K562 (cell line): ENCODE data around the gene TOX3. TPM values are rescaled to one million over a fixed set of nuclear protein-coding genes. Genes with fewer than 3 reads are reported as not detected.

Experiments used
- ATAC-seq: fragments of 200-7000 bp; cut with Tn5 transposase; 3 replicates; pipeline ENCODE4 v1.9.1; 2020; ENCODE audit warnings: moderate library complexity
- BruUV-seq: library from RNA; stranded (reverse); fragments of 400-500 nt; replicated peaks from 2 replicates; lab custom pipeline; 2021; lab: Mats Ljungman, UMichigan
- CTCF ChIA-PET: fragments of 300-600 bp; formaldehyde crosslinking; extraction: SDS; loops from one replicate; lab custom pipeline; 2021; ENCODE audit warnings: low intra/inter-chr PET ratio; lab: Yijun Ruan, JAX
- POLR2A ChIA-PET: fragments of 300-600, 350-650 bp; sonication (Branson Sonifier 250); formaldehyde crosslinking; extraction: SDS; loops from one replicate; lab custom pipeline; 2021; ENCODE audit warnings: antibody characterized with exemption, inconsistent platforms; lab: Yijun Ruan, JAX
- DNase-seq, 4 experiments: peaks; one replicate each; pipeline versions ENCODE4 v3.0.0 to v3.0.0-alpha.2; 2011 to 2018; ENCODE audit warnings: low spot score in 3 of 4, mixed read lengths in 3 of 4; ENCODE audit errors: extremely low read depth in 1 of 4
- FAIRE-seq: peaks from 2 replicates; lab custom pipeline; 2011; peaks lifted over from hg19 to GRCh38; lab: Jason Lieb, UNC
- H2AFZ ChIP-seq: 2 replicates; pipeline ENCODE4 v1.6.0; 2011; ENCODE audit warnings: low read depth, low read length, control low read depth, inconsistent platforms
- H3K27ac ChIP-seq: fragments of 200-600 bp; 3 replicates; pipeline ENCODE4 v1.8.0; 2011; ENCODE audit warnings: low read depth, mild to moderate bottlenecking, control low read depth, inconsistent platforms, low read length, moderate library complexity, mixed read lengths; ENCODE audit errors: extremely low read depth
- H3K27me3 ChIP-seq, 2 experiments: fragments of 300-600 bp in 1 of 2; 2 replicates in 1 of 2; 3 replicates in 1 of 2; pipeline versions ENCODE4 v1.6.0 to v1.8.0; 2011; ENCODE audit warnings: inconsistent platforms in 2 of 2, low read length in 2 of 2, mild to moderate bottlenecking in 1 of 2, mixed read lengths in 1 of 2, moderate library complexity in 1 of 2; ENCODE audit not compliant: control insufficient read depth in 2 of 2, insufficient read depth in 2 of 2
- H3K36me3 ChIP-seq: fragments of 300-600 bp; 3 replicates; pipeline ENCODE4 v1.8.0; 2011; ENCODE audit warnings: mild to moderate bottlenecking, low read length, inconsistent platforms; ENCODE audit not compliant: control insufficient read depth, insufficient read depth
- H3K4me1 ChIP-seq, 2 experiments: fragments of 200-600 bp in 1 of 2; replicated peaks in 1 of 2; 2 replicates in 1 of 2; 3 replicates in 1 of 2; pipeline versions ENCODE4 v1.5.1 to v1.8.0; 2011; ENCODE audit warnings: inconsistent platforms in 2 of 2, low read length in 2 of 2, mild to moderate bottlenecking in 1 of 2, mixed read lengths in 1 of 2, moderate library complexity in 1 of 2; ENCODE audit not compliant: control insufficient read depth in 2 of 2, insufficient read depth in 2 of 2
- H3K4me2 ChIP-seq: 2 replicates; pipeline ENCODE4 v1.6.1; 2011; ENCODE audit warnings: low read length, control low read depth, inconsistent platforms, mixed read lengths; ENCODE audit not compliant: insufficient read depth
- H3K4me3 ChIP-seq: fragments of 200-600 bp; sonication (generic), shearing (Covaris generic); 2 replicates; pipeline ENCODE4 v1.5.1; 2016; ENCODE audit warnings: control low read depth, inconsistent platforms
- H3K79me2 ChIP-seq: fragments of 200-600 bp; 3 replicates; pipeline ENCODE4 v1.8.0; 2011; ENCODE audit warnings: low read length, inconsistent platforms; ENCODE audit not compliant: control insufficient read depth, insufficient read depth
- H3K9ac ChIP-seq, 2 experiments: 2 replicates each; pipeline versions ENCODE4 v1.6.0 to v1.6.1; 2011; ENCODE audit warnings: low read depth in 2 of 2, low read length in 2 of 2, control low read depth in 1 of 2, inconsistent platforms in 1 of 2, mild to moderate bottlenecking in 1 of 2, mixed read lengths in 1 of 2; ENCODE audit not compliant: insufficient read depth in 1 of 2
- H3K9me1 ChIP-seq: one replicate; pipeline ENCODE4 v1.6.0; 2011; ENCODE audit warnings: inconsistent platforms, mild to moderate bottlenecking, low read length, moderate library complexity; ENCODE audit not compliant: control insufficient read depth, insufficient read depth
- H3K9me3 ChIP-seq: replicated peaks from 2 replicates; pipeline ENCODE4 v1.5.1; 2011; ENCODE audit warnings: low read depth, low read length, inconsistent platforms; ENCODE audit not compliant: control insufficient read depth, insufficient read depth
- H4K20me1 ChIP-seq: replicated peaks from 2 replicates; pipeline ENCODE4 v1.6.1; 2011; ENCODE audit warnings: low read length, inconsistent platforms, mixed read lengths; ENCODE audit not compliant: control insufficient read depth, insufficient read depth
- CEBPZ ChIP-seq: fragments of 150-350 bp; IDR thresholded peaks from 2 replicates; pipeline ENCODE4 v1.6.1; 2014; ENCODE audit warnings: low read depth, mild to moderate bottlenecking, low read length, borderline replicate concordance
- FOXA3 ChIP-seq, 2 experiments: fragments of 450-650 bp in 1 of 2; sonication (generic) in 1 of 2; formaldehyde crosslinking; IDR thresholded peaks in 1 of 2; conservative IDR thresholded peaks in 1 of 2; 2 replicates each; pipeline versions ENCODE4 v1.4.0 to v1.8.0; 2020 to 2022; ENCODE audit warnings: mild to moderate bottlenecking in 2 of 2, missing genetic modification reagents in 1 of 2
- HCFC1 ChIP-seq: IDR thresholded peaks from 2 replicates; pipeline ENCODE4 v1.6.1; 2012; ENCODE audit warnings: low read depth, low read length, improper control_type of control experiment
- HDAC2 ChIP-seq: fragments of 450-650 bp; IDR thresholded peaks from 2 replicates; pipeline ENCODE4 v1.6.1; 2016; ENCODE audit warnings: mild to moderate bottlenecking
- MAX ChIP-seq: sonication (generic); formaldehyde crosslinking; IDR thresholded peaks from 2 replicates; pipeline ENCODE4 v1.9.0; 2022; ENCODE audit warnings: mild to moderate bottlenecking, missing genetic modification reagents
- NONO ChIP-seq, 2 experiments: fragments of 200-400 bp in 1 of 2; fragments of 450-650 bp in 1 of 2; formaldehyde crosslinking in 1 of 2; IDR thresholded peaks; 2 replicates each; pipeline ENCODE4 v1.6.1; 2017; ENCODE audit warnings: low read depth in 2 of 2, mild to moderate bottlenecking in 2 of 2, moderate library complexity in 2 of 2, low read length in 1 of 2
- TAF15 ChIP-seq: fragments of 200-400 bp; formaldehyde crosslinking; IDR thresholded peaks from 2 replicates; pipeline ENCODE4 v1.6.1; 2017; ENCODE audit warnings: mild to moderate bottlenecking, low read depth, low read length, moderate library complexity
- XRCC5 ChIP-seq: fragments of 200-400 bp; formaldehyde crosslinking; IDR thresholded peaks from 2 replicates; pipeline ENCODE4 v1.6.1; 2017; ENCODE audit warnings: low read depth, mild to moderate bottlenecking, low read length
- ZNF354B ChIP-seq: fragments of 250-450 bp; sonication (Bioruptor Pico); IDR thresholded peaks from 2 replicates; pipeline ENCODE4 v1.4.0; 2020
- WGBS: fragments of 100-300 bp; shearing (Covaris generic); methylation state at CpG from one replicate; pipeline ENCODE4 v1.1.6; 2016; ENCODE audit warnings: low coverage, mixed read lengths; ENCODE audit not compliant: insufficient coverage; ENCODE audit errors: missing lambda C conversion rate; 5-methylcytosine and 5-hydroxymethylcytosine counted together
- in situ Hi-C: fragments of 300-500 bp; cut with MboI; formaldehyde crosslinking; loops from 4 replicates; pipeline ENCODE4 v1.15.0; 2018; ENCODE audit warnings: inconsistent platforms, mixed read lengths
- intact Hi-C: fragments of 100-400 bp; cut with micrococcal nuclease; formaldehyde crosslinking; loops from 2 replicates; pipeline ENCODE4 v1.14.2; 2022
- polyA plus RNA-seq, 8 experiments: library from polyadenylated mRNA; depleted of rRNA in 4 of 8; stranded (reverse) in 5 of 8; unstranded in 3 of 8; fragments of >200 nt; fragmentation: Nextera tagmentation in 2 of 8; fragmentation: Illumina TruSeq in 1 of 8; extraction: Ambion mirVana in 2 of 8; extraction: Trizol in 1 of 8; gene quantifications; 2 replicates each; pipeline versions ENCODE4 v1.2.1 to v1.2.3, GENCODE V29; 2011 to 2014; ENCODE audit warnings: inconsistent platforms in 1 of 8, missing spikeins in 1 of 8
- total RNA-seq, 7 experiments: library from RNA; depleted of rRNA in 6 of 7; stranded (reverse); fragments of >200 nt in 6 of 7; fragmentation: Illumina TruSeq in 2 of 7; extraction: Trizol in 2 of 7; gene quantifications; 2 replicates each; pipeline versions ENCODE4 v1.2.1 to v1.2.3, GENCODE V29; 2011 to 2021; ENCODE audit warnings: low replicate concordance in 1 of 7

Gene TOX3
- total and polyA plus RNA-seq, 9 of the 15 experiments (the other 6 are each of a cell fraction or from before 2014, with no cell fraction given): not detected

GRCh38 chr16:52399116-52399515 is 147.8 kb downstream of the TOX3 start:
- no peaks in the 10 kb centered on the region for H4K20me1 ChIP-seq
- intact Hi-C loops (no loop called here), in situ Hi-C loops (no loop called here)
- FAIRE-seq (no peak), ATAC-seq (no peak), DNase-seq (no peak)
- H3K4me3 ChIP-seq: no peak overlapping the region
- ChIA-PET POLR2A (no interaction called here), CTCF (no interaction called here)
- no peaks in the 10 kb centered on the region for H3K79me2 ChIP-seq
- no peak overlapping the region for H2AFZ ChIP-seq
- no peaks in the 10 kb centered on the region for H3K4me1 ChIP-seq
- H3K9me1 ChIP-seq: no peaks in the 10 kb centered on the region
- H3K27me3 ChIP-seq: no peaks in the 10 kb centered on the region
- H3K9ac ChIP-seq: no peak overlapping the region
- no peak overlapping the region for H3K4me2 ChIP-seq
- TF ChIP-seq ZNF354B (CRISPR knock-in tag) (no peak), FOXA3 (CRISPR knock-in tag; conservative IDR thresholded peaks at IDR 0.05 in 1 of 2, IDR thresholded peaks at IDR 0.05 in 1 of 2) (no peak), NONO (IDR thresholded peaks at IDR 0.05; ENCODE audit: low read depth in 2 of 2, low read length in 1 of 2) (no peak), XRCC5 (no peak), HCFC1 (no peak), HDAC2 (no peak), TAF15 (no peak), MAX (CRISPR knock-in tag) (no peak), CEBPZ (no peak)
- no TSS peak for BruUV-seq
- WGBS: 0% methylated on average over 1 of the region's 1 CpG
- H3K27ac ChIP-seq: no peak overlapping the region
- H3K36me3 ChIP-seq: no peaks in the 10 kb centered on the region
- no peaks in the 10 kb centered on the region for H3K9me3 ChIP-seq
